Stimulated activated naive CD4-positive, alpha-beta T cell (primary cell): ENCODE results near the gene DNAAF5.

Experiments used
- DNase-seq, 6 experiments: peaks; one replicate each; lab custom pipeline; 2025; lab: John Stamatoyannopoulos, UW

The DNAAF5 gene

GRCh38 chr7:707296-708000, 19.1 kb upstream of the DNAAF5 start:
- no peak for DNase-seq

- no peak for DNase-seq
These were observed 16.3 kb upstream of the DNAAF5 start for GRCh38 chr7:710161-710560.

- peak in 1 of 6 experiments; percentile 14 for DNase-seq
These were observed 15.2 kb upstream of the DNAAF5 start for GRCh38 chr7:711093-711921.

GRCh38 chr7:711922-712380, 14.5 kb upstream of the DNAAF5 start:
- peak in 2 of 6 experiments; percentile 9 to 17 for DNase-seq

- DNase-seq, result peak in 4 of 6 experiments; percentile 11 to 36 (median 14)
These were observed 13.9 kb upstream of the DNAAF5 start for GRCh38 chr7:712381-713138.

- no peak for DNase-seq
These were observed 13.4 kb upstream of the DNAAF5 start for GRCh38 chr7:713139-713457.

GRCh38 chr7:713488-714230, 12.8 kb upstream of the DNAAF5 start:
- no peak for DNase-seq

- DNase-seq, result no peak
These were observed 12.2 kb upstream of the DNAAF5 start for GRCh38 chr7:714251-714671.

- DNase-seq, result no peak
These were observed 10.3 kb upstream of the DNAAF5 start for GRCh38 chr7:716222-716621.

- no peak for DNase-seq
These were observed 9.9 kb upstream of the DNAAF5 start for GRCh38 chr7:716636-717035.

GRCh38 chr7:721619-722248, 4.8 kb upstream of the DNAAF5 start:
- DNase-seq, result no peak

- DNase-seq, result no peak
These were observed 3.0 kb upstream of the DNAAF5 start for GRCh38 chr7:723541-723940.

- DNase-seq, result no peak
These were observed 2.2 kb upstream of the DNAAF5 start for GRCh38 chr7:724298-724697.

- no peak for DNase-seq
These were observed 1.1 kb upstream of the DNAAF5 start for GRCh38 chr7:725223-726005.

GRCh38 chr7:726854-727103, 280 bp downstream of the DNAAF5 start:
- no peak for DNase-seq

- DNase-seq, result peak in 2 of 6 experiments; percentile 29 to 31
These were observed 756 bp downstream of the DNAAF5 start, which contains the start of gene PRKAR1B for GRCh38 chr7:727104-727805. TSS of gene PRKAR1B (minus strand) at chr7:727281. CDS start at chr7:711505, 15,776 bp downstream.

GRCh38 chr7:727806-728460, 1.4 kb downstream of the DNAAF5 start:
- DNase-seq, result no peak

GRCh38 chr7:728602-729001, 2.1 kb downstream of the DNAAF5 start:
- DNase-seq, result no peak

- DNase-seq, result no peak
These were observed 2.9 kb downstream of the DNAAF5 start for GRCh38 chr7:729140-730000.
